Vagina (tissue), 2 donors: ENCODE data around the gene STK17B. TPM values are rescaled to one million over a fixed set of nuclear protein-coding genes. Genes with fewer than 3 reads are reported as not detected.

Experiments used
- DNase-seq, 2 donors: peaks; one replicate each; pipeline ENCODE4 v3.0.0-alpha.2; 2017; ENCODE audit errors: extremely low spot score in 2 of 2
- H3K27ac ChIP-seq: fragments of 200-600 bp; sonication (generic); one replicate; pipeline ENCODE4 v1.5.1; 2019
- H3K27me3 ChIP-seq: fragments of 200-600 bp; sonication (generic); one replicate; pipeline ENCODE4 v1.5.1; 2019
- H3K36me3 ChIP-seq, 2 donors: fragments of 200-600 bp; sonication (generic); one replicate each; pipeline ENCODE4 v1.5.1; 2017 to 2019
- H3K4me1 ChIP-seq: fragments of 200-600 bp; sonication (generic); one replicate; pipeline ENCODE4 v1.5.1; 2019
- H3K4me3 ChIP-seq, 2 donors: fragments of 200-600 bp; sonication (generic); 1 replicate in 1 of 2; 2 replicates in 1 of 2; pipeline ENCODE4 v1.5.1; 2016 to 2019
- H3K9me3 ChIP-seq: fragments of 200-600 bp; sonication (generic); one replicate; pipeline ENCODE4 v1.5.1; 2019
- CTCF ChIP-seq, 3 experiments: fragments of 450-650 bp in 2 of 3; fragments of 200-600 bp in 1 of 3; sonication (generic) in 1 of 3; IDR thresholded peaks; one replicate each; pipeline ENCODE4 v1.5.1; 2017 to 2019; ENCODE audit warnings: antibody characterized with exemption in 3 of 3, mild to moderate bottlenecking in 2 of 3, moderate library complexity in 2 of 3
- POLR2A ChIP-seq, 2 donors: fragments of 450-650 bp; IDR thresholded peaks; one replicate each; pipeline ENCODE4 v1.6.1; 2017; ENCODE audit warnings: antibody characterized with exemption in 2 of 2, mild to moderate bottlenecking in 2 of 2, moderate library complexity in 2 of 2
- POLR2AphosphoS5 ChIP-seq, 2 donors: sonication (generic); formaldehyde crosslinking; IDR thresholded peaks; one replicate each; pipeline ENCODE4 v1.9.0; 2017; ENCODE audit warnings: antibody characterized with exemption in 2 of 2, mild to moderate bottlenecking in 2 of 2, low read depth in 1 of 2; ENCODE audit not compliant: insufficient read depth in 1 of 2
- intact Hi-C: fragments of 100-400 bp; cut with DNase I; formaldehyde crosslinking; loops from one replicate; pipeline ENCODE4 v1.15.1; 2023
- total RNA-seq: library from RNA; depleted of rRNA; stranded (reverse); fragments of >200 nt; gene quantifications from one replicate; pipeline ENCODE4 v1.2.3, GENCODE V29; 2016

STK17B gene
- total RNA-seq, 1 donor from 2014 or later = 24.3 TPM

GRCh38 chr2:196143730-196144131, 27.6 kb downstream of the STK17B start:
- intact Hi-C loops = no loop called here
- TF ChIP-seq CTCF (IDR thresholded peaks at IDR 0.05) = no peak
- no peak for TF ChIP-seq POLR2AphosphoS5 (IDR thresholded peaks at IDR 0.05; ENCODE audit: insufficient read depth in 1 of 2, low read depth in 1 of 2)
- no peak for TF ChIP-seq POLR2A (IDR thresholded peaks at IDR 0.05)
- no peak for DNase-seq
- no peaks in the 10 kb centered on the region for H3K4me1 ChIP-seq
- no peak overlapping the region for H3K4me3 ChIP-seq
- H3K9me3 ChIP-seq = no peaks in the 10 kb centered on the region
- no peak overlapping the region for H3K27ac ChIP-seq
- no peaks in the 10 kb centered on the region for H3K27me3 ChIP-seq
- H3K36me3 ChIP-seq = peaks cover 0 to 31% of the 10 kb centered on the region in 2 donors

GRCh38 chr2:196142825-196143224, 28.6 kb downstream of the STK17B start:
- intact Hi-C loops = no loop called here
- TF ChIP-seq POLR2AphosphoS5 (IDR thresholded peaks at IDR 0.05; ENCODE audit: insufficient read depth in 1 of 2, low read depth in 1 of 2) (no peak), CTCF (IDR thresholded peaks at IDR 0.05) (no peak), POLR2A (IDR thresholded peaks at IDR 0.05) (no peak)
- no peak overlapping the region for H3K4me3 ChIP-seq
- no peaks in the 10 kb centered on the region for H3K4me1 ChIP-seq
- no peaks in the 10 kb centered on the region for H3K27me3 ChIP-seq
- H3K9me3 ChIP-seq = no peaks in the 10 kb centered on the region
- no peak for DNase-seq
- peaks cover 0 to 38% of the 10 kb centered on the region in 2 donors for H3K36me3 ChIP-seq
- H3K27ac ChIP-seq = no peak overlapping the region

- intact Hi-C loops = no loop called here
- Histone ChIP-seq H3K9me3 (no peaks in the 10 kb centered on the region), H3K27ac (no peak overlapping the region), H3K36me3 (peaks cover 0 to 59% of the 10 kb centered on the region in 2 donors), H3K4me3 (no peak overlapping the region), H3K27me3 (no peaks in the 10 kb centered on the region), H3K4me1 (no peaks in the 10 kb centered on the region)
- DNase-seq = no peak
- TF ChIP-seq POLR2AphosphoS5 (IDR thresholded peaks at IDR 0.05; ENCODE audit: insufficient read depth in 1 of 2, low read depth in 1 of 2) (no peak), POLR2A (IDR thresholded peaks at IDR 0.05) (no peak), CTCF (IDR thresholded peaks at IDR 0.05) (no peak)
These were observed 31.2 kb downstream of the STK17B start for GRCh38 chr2:196140213-196140612.

GRCh38 chr2:196137271-196137670, 34.1 kb downstream of the STK17B start:
- TF ChIP-seq CTCF (IDR thresholded peaks at IDR 0.05) = no peak
- Histone ChIP-seq H3K4me3 (no peak overlapping the region), H3K27me3 (no peaks in the 10 kb centered on the region), H3K4me1 (no peaks in the 10 kb centered on the region), H3K27ac (no peak overlapping the region), H3K9me3 (peaks cover 18% of the 10 kb centered on the region), H3K36me3 (peaks cover 0 to 55% of the 10 kb centered on the region in 2 donors)
- no peak for DNase-seq
- intact Hi-C loops = no loop called here

- no peak overlapping the region for H3K27ac ChIP-seq
- intact Hi-C loops = no loop called here
- no peaks in the 10 kb centered on the region for H3K4me1 ChIP-seq
- peaks cover 24% of the 10 kb centered on the region for H3K9me3 ChIP-seq
- H3K4me3 ChIP-seq = no peak overlapping the region
- H3K36me3 ChIP-seq = peaks cover 0 to 51% of the 10 kb centered on the region in 2 donors
- no peak for TF ChIP-seq POLR2AphosphoS5 (IDR thresholded peaks at IDR 0.05; ENCODE audit: insufficient read depth in 1 of 2, low read depth in 1 of 2)
- no peak for TF ChIP-seq CTCF (IDR thresholded peaks at IDR 0.05)
- TF ChIP-seq POLR2A (IDR thresholded peaks at IDR 0.05) = no peak
- H3K27me3 ChIP-seq = no peaks in the 10 kb centered on the region
- DNase-seq = no peak
These were observed 35.2 kb downstream of the STK17B start for GRCh38 chr2:196136151-196136550.
